Hematopoietic multipotent progenitor cell treated with erythropoietin and hydrocortisone succinate and interleukin-3 and kit ligand, for 17 days (in vitro differentiated cells): ENCODE data around the gene NME9.

ENCODE experiments used
- DNase-seq: peaks from one replicate; pipeline ENCODE4 v3.0.0-alpha.2; 2015; ENCODE audit warnings: low spot score

The NME9 gene

DNA sequence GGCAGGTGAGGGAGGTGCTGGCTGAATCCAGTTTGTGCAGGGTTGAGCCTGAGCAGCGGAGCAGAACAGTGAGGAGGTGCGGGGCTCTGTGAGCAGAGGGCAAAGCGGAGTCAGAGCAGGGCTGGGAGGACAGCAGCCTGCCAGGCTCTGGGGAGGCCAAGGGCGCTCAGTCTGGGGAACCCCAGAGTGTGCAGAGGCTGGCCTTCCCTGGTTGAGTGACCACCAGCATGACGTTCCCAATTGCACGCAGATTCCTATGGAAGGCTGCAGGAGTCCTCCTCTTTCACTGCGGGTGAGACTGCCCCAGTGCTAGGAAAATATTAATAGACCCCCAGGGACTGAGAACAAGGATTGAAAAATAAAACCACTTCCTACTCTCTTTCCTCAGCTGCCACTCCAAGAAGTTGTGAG lies 31.9 kb upstream of the NME9 start:
- DNase-seq: no peak

DNA sequence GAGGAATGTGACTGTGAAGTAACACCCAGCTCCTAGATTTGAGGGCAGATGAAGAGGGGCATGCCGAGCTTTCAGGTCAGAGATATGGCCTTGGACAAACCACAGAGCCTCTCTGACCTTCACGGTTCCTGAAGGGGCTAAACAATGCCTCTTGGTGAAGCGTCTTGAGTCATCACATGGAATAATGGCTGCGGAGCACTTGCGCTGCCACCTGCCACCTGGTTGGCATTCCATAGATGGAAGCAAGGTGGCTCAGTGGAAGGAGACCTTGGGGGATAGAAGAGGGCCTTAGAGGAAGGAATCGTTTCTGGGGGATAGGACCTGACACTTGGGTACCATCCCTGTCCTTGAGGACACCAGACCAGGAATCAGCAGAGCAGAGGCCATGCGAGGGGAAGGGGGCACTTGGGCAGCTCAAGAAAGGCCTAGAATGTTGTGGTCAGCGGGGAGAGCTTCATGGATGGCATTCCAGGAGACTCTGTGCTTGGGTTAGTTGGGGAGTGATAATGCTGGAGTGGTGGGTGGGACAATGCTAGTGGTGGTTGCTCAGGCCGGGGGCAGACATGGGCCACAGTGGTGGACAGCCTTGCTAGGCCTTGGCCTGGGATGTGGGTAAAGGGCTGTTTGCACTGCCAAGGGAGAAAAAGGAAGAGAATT lies 31.3 kb upstream of the NME9 start:
- DNase-seq: no peak

DNA sequence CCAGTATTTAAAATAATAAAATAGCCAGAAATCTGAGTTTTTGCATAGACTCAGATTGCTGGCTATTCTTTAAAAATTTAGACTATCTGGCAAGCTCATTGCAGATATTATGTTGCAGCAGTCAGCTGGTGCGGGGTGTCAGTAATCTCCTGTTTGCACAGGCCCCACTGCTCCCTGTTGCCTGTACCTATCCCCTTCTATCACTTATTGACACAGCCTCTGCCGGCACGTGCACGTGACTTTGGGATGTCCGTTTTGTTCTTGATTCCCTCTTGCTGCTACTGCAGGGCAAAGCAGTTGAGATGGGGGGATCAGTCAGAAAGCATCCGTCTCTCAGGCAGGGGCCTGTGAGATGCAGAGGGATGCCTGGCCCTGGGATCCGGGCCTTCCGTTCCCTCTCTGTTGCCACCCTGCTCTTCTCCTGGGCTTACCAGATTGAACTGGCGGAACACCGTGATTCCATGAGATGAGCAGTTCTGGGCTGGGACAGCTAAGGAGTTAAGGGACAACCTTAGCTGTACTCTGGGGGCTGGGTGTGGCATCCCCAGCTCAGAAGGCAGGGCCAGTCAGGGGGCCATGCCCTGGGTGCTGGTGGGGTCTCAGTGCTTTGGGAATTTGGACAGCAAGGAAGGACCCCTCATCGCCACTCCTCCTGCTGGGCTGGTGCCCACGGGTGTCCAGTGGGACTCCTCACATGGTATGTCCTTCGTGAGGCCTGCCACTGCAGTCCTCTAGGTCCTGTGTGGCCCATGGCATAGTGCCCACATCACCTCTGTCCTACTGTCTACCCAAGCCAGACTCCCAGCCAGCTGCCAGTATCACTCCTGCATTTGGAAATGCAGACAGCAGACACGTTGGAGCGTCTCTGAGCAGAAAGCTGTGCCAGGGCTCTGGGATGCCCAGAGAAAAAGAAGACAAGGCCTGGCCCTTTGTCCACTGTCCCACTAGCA lies 30.5 kb upstream of the NME9 start:
- DNase-seq: no peak

DNA sequence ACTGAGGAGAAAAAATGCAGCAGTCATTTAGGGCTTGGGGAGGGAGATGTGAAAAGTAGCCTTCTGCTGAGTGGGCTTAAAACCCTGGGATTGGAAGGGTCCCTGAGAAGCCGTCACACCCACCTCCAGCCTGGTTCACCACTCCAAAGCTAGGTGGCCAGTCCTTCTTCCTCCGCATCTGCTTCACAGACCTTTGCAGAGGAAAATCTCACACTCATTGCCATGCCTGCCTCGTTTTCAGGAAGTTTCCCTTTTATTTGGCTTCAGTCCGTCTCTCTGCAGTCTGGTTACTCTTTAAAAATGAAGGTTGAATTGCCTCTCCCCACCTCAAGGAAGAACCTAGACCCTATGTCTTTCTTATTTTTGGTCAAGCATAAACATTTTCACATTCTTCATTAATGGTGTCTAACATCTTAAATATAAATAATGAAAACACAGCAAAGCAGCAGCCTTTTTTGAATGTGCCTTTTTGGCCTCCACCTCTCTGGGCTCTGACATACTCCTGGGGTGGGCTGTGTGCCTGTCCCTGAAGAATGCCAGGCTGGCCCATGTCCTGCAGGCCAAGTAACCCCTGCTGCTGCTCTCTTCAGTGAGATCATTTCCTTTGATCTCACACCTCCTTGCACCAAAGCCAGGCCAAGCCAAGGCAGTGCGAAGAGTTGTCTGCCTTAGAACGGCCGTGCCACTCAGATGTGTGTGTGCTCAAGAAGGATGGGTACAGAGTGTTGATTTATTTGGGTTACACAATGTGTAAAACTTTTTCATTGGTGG lies 29.7 kb upstream of the NME9 start:
- no peak for DNase-seq

DNA sequence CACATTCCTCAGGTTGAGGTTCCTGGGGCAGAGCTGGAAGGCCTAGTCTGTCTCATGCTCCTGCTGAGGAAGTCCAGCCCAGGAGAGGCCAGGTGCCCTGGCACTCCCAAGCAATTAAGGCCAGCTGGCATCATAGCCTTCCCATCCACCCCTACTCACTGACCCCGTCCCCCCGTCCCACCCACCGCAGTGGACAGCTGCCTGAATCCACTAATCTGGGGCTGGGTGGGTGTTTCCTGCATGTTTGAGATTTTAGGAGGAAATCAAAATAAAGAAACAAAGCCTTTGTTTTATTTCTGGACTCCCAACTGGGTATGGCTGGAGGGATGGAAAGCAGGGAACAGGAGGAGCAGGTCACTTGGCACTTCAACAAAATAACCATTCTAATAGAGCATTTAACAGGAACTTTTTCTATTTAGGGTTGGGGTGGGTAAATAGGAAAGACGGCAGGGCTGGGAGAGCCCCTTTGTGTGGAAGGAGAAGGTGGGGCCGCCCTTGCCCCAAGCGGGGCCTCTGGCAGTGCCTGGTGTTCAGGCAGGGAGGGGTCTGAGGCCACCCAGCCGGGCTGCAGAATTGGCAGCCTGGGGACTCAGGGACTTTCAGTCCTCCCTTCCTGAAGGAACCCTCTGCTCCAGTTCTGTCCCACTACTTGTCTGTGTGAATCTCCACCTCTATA lies 27.2 kb upstream of the NME9 start:
- DNase-seq: no peak

DNA sequence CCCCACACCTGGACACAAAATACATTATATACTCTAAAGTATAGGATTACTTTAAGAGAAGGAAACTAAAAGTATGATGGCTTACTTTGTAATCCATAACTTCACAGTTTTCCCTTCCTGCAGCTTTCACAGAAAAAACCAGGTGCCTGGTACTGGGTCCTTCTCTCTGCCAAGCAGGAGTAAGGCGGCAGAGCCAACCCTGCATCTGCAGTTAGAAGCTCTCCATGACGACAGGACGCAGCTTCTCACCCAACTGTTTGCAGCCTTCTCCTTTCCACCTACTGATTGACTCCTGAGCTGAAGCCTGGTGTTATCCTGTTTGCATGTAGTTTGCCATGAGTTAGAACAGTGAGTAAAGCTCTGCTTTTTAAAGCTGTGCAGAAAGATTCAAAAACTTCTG lies 25.4 kb upstream of the NME9 start:
- DNase-seq: no peak

DNA sequence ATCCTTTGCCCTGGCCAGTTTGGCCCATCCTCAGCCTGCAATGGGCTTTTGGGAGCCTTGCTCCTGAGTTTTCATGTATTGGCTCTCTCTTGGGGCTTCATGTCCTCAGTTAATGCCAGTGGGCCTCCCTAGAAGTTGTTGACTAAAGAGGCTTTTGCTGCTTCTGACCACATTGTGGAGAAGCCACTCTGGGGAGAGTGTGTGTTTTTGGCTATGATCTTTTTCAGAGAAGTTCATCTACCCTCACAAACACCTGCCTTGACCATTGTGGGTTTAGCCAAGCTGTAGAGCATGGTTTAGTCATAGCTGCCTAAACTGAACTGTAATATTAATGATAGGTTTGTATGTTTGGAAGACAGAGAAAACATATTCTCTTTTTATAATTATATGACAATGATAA lies 24.7 kb upstream of the NME9 start:
- DNase-seq: no peak

DNA sequence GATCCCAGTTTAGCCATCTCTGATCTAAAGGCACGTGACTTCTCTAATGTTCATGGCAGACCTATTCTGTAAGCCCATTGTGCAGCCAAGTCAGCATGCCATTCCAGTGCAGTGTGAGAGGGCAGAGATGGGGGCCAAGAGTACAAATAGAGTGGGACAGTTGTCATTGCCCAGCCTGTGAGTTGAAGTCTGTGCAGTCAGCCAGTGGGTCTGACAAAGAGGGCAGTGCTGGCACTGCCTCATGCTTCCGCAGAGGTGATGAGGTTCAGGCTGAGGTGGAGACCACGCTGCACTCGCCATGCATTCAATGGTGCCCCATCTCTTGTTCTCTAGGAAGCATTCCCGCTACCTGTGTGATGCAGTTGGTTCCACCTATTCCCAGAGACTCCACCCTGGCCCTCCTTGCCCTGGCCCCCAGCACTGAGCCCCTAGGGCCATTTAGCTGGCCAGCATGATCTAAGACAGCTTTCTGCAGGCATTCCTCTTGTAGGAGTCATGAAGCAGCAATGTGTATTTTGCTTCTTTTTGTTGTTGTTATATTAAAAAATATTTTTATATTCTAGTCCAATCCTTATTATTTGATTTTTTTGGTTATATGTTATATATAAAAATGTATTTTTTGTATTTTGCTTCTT lies 22.4 kb upstream of the NME9 start:
- no peak for DNase-seq

DNA sequence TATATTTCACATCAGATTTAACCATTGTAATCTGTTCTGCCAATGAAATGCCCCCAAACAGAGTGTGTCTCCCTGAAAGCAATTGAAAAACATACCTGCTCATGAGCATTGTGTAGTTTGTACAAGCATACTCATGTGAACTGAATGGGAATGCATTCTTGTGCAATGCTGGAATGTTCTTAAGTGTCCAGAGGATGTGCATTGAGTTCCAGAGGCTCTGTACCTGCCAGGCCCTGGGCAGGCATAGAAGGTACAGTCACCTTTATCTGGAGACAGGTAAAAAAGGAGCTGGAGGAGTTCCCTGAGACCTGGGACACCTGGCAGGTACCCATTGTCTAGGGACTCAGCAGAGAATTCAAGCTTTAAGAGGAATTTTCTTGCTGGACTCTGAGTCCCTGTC lies 21.5 kb upstream of the NME9 start:
- DNase-seq: no peak

DNA sequence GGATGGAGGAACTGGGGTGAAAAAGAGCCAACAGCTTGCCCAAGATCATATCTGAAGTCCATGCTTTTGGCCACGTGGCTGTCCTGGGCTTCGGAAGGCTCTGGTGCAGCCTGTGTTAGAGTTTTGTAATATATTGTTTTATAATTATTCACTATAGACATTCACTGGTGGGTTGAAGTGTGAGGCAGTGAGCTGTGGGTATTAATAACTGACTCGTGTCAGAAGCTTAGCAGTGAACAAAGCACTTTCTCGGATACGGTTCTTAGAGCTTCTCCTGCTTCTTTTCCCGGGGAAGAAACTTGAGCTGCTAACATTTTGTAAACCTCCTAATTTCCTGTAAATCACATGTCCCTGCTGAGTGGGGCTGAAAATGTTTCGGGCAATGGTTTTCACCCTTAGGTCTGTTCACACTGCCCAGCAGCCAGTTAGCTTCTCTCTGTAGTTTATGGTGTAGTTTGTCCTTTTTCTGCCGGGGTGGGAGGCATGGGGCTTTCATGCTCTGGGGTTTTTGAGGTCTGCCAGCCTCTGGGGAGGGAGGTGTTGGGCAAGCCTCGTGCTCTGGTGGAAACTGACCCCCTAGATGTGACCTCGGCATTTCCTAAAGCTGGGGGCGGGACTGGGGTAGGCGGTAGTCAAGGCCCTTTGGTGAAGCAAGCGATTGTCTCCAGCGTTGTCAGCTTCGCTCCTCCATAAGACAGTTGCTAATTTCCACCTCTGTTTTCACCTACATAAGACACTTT lies 20.4 kb upstream of the NME9 start:
- DNase-seq: no peak

DNA sequence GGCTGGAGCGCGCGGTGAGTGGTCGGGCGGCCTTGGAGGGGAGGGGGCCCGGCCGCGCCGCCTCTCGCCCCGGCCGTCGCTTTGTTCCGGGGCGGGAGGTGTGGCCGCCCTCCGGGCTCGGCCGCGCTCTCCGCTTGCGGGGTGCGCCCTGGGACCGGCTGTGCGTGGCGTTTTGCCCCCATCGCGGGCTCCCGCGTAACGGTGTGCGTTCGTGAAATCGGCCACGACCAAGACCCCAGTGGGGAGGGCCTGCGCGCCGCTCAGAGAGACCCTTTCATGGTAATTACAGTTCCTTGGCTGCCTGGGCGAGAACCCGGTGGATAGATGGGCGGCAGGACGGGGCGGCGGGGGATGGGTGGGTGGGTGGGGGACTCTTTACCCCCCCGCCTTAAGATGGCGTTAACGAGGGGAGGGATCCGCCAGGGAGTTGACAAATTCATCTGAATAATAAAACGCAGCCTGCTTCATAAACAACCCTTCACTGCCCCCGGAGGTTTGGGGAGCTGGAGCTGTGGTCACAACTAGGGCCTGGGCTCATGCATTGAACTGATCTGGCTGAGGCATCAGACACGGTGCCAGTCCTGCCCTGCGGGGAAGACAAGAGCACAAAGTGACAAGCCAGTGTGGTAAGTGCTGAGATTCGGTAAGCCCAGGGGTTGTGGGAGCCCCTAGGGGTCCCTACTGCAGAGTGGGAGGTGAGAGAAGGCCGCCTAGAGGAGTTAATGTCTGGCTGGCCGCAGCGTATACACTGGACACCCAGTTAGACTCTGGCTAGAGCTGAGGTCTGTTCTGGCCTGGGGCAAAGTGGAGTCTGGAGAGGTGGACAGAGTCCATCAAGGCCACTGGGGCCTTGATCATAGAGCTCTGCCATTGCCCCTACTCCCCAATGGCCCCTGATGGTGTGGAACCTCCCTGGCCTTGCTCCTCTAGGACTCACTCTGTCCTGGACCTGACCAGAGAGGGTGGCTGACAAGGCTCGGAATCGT lies 19.4 kb upstream of the NME9 start:
- no peak for DNase-seq

DNA sequence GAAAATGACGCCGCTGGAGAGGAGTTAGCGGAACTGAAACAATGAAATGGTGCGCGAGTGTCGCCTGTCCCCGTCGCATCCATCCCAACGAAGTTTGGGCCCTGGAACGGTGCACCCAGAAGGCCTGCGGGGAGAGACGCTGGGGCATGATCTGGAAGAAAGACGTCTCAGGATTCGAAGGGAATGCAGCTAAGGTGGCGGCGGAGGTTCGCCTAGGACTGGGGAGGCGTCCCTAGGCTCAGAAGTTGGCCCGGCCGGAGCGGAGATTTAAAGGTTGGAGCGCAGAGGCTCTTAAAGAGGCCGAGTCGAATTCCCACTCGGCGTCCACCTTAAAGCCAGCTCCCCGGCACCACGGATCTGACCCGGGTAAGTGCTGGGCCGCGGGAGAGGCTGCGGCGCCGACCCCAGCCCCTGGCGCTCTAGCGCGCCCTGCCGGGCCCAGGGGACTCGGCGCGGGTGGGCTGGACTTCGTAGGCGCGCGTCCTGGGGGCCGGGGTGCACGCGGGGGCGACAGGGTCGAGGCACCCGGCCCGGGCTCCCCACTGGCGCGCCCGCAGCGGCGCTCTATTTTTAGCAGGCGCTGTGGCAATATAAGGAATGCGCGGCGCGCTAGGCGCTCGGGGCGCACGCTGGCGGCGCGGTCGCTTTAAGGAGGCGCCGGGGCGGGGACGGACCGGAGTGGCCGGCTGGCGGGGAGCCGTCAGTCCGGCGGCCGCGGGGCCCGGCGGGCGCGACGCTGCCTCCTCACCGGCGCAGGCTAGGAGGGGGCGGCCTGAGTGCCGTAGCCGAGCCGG lies 18.5 kb upstream of the NME9 start, which contains the start of gene MRAS:
Gene MRAS, plus strand, starts transcription at position 620 of the 794 bp plus-strand sequence. CDS start 24,305 bp downstream, outside the sequence.
- no peak for DNase-seq

DNA sequence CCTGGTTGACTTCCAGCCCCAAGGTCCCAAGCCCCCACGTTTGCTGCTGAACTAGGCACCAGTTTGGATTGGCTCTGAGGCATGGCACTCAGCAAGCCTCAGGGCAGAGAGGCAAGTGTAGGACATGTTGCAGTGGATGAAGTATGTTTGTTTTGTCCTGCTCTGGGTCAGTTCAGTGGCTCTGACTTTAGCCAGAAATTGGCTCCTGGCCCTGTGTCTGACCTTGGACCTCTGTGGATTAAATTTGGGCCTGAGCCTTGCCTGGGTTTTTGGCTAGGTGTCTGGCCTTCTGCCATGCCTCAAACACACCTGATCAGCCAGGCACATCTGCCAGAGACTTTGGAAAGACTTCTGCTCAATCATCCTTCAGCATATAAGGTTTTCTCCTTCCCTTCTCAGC lies 15.1 kb upstream of the NME9 start:
- no peak for DNase-seq

DNA sequence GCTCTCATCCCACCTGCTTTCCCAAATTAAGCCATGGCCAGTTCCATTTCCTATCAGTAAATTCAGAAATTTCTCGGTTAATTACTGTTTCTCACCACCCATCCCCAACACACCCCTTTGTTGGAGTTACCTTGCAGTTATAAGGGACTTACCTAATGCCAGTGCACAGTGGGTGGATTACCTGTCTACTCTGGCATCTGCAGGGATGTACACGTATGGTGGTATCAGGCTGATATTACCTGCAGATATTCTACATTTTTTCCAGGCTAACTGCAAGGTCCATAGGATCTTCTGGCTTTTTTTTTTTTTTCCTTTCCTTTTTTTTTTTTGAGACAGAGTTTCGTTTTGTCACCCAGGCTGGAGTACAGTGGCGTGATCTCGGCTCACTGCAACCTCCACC lies 10.9 kb upstream of the NME9 start:
- DNase-seq: no peak

DNA sequence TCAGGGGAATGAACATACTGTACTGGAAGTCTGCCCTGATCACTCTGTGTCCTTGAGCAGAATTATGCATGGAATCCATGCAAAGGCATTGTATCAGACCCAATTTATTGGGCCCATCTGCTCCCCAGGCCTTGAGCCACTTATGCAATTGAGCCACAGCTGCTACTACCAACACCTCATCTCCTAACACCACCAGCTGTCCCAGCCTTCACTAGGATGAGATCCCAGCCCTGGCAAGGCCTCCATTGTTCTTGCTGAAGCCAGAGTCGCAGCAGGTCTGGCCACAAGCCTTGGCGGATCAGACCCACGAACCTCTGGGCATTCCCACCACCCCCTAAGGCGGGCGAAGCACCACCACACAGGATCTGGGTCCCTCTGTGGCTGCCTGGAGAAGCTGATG lies 9.2 kb upstream of the NME9 start:
- no peak for DNase-seq

DNA sequence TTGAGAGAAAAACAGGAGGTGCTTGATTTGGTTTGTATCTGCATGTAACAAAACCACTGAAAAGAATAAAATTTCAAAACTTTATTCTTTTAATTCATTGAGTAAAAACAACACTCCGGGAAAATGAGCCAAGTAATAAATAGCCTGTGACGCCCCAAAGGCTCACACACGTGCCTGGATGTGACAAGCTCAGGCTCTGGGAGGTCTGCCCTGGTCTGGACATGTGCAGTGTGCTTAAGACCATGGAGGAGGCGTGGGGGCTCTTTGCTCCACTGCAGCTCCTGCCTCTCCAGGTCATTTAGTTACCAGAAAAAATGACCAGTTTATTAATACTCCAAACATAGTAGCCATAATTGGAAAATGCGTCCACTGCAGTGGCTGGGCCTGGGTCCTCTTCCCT lies 8.6 kb upstream of the NME9 start:
- DNase-seq: no peak

DNA sequence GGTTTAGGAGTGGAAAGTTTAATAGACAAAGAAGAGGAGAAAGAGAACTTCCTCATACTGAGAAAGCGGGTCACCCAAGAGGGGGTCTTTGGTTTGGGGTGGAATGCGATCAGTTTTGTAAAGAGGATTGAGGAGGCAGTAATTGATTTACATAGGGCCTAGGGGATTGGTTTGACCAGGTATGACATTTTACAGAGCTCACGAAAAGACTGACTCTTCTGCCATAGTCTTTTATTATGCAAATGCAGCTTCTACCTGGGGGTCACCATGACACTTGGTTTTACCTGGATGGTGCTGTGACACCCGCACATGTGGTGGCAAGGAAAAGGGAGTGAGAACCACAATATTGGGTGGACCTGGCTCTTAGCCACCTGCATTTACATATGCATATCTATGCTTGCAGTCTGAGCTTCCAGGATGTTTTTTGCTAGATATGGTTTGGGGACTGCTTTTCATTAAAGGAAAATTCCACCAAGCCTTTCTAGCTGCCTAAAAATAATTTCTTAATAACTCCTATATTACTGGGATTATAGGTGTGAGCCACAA lies 6.9 kb upstream of the NME9 start:
- DNase-seq: no peak

DNA sequence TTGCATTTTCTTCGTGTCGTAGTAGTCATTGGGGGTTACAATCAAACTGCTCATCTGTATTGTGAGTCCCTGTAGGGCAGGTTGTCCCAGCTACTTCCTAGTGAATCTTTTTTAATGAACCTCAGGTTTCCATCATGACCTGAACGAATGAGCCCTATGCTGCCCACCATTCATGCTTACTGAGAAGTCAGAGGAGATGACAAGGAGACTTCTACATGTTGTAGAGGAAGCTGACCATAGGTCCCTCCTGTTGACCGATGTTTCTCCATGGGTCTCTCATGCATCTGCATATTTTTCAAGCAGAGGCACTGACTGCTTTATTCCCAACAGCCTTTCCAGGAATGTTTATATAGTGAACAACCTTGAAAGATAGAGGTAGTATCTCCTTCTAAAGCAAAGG lies 5.0 kb upstream of the NME9 start:
- DNase-seq: no peak
